Posterior vena cava (tissue), 2 donors: ENCODE measurements around the gene RICTOR. TPM values are rescaled to one million over a fixed set of nuclear protein-coding genes. Genes with fewer than 3 reads are reported as not detected.
"Not testable (repeated sequence)": the region's sequence is repeated elsewhere in the genome, so short reads cannot be mapped to it uniquely, and the experiment has no call there.

Experiments used
- DNase-seq: peaks from one replicate; pipeline ENCODE4 v3.0.0-alpha.2; 2020; ENCODE audit warnings: low spot score
- intact Hi-C, 2 donors: fragments of 100-400 bp; cut with DNase I; formaldehyde crosslinking; loops; one replicate each; pipeline versions ENCODE4 v1.14.1 to v1.14.2; 2022 to 2023
- total RNA-seq, 2 donors: library from RNA; stranded (reverse); fragmentation: NEBNext Ultra II Directional; extraction: Animal tissue kit (Norgen Biotek cat#: 25700); gene quantifications; one replicate each; pipeline ENCODE4 v1.2.1, GENCODE V29; 2021
- donor health status: DM: yes; HTN: yes; CAD: no.
- donor health status: DM: yes; HTN: yes; CAD: no.

The RICTOR gene
- total RNA-seq, 2 donors from 2014 or later = 37.0 to 50.1 TPM

DNA sequence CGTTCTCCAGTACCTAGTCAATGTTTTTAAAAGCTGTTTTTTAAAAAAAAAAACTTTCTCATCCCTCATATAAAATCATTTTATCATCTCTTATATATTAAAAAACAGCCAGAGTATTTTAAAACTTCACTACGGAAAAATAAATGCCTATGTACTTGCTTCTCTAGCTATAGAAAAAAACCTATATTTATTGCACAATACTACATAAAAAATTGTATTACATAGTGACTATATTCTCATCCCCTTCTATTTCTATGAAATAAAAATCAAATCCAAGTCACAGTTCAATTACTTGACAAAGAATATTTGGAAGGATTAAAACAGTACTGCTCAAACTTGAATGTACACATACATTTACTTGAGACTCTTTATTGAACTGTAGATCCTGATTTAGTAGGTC lies 56.7 kb downstream of the RICTOR start:
- no peak for DNase-seq
- intact Hi-C loops = loop anchor here (5.0 to 10.0 kb wide), 2 partner anchors 55 to 57 kb away; partner anchors contain the start of gene RICTOR (in 2 of the 2)

DNA sequence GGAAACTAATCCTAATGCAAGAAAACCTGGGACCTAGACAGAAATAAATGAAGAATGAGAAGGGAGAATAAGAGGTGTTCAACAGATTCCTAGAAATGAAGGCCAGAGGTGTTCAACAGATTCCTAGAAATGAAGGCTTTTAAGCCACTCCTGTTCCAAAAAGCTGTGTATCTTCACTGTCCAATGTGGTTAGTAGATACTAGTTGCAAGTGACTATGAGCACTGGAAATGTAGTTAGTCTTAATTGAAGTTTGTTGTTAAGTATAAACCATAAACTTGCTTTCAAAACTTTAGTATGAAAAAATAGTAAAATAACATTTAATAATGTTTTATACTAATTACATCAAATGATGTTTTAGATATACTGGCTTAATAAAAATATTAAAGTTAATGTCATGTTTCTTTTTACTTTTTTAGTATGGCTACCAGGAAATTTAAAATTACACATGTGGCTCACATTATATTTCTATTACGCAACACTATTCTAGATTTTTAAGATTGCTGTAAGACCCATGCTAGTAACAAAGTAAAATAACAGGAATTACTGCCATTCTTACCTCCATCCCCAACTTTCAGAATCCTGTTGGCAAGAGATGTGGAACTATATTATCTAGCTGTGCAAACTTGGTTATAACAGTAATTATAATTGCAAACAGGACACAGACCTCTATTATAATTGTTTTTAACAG lies 57.5 kb downstream of the RICTOR start:
- intact Hi-C loops = loop anchor here (5.0 to 10.0 kb wide), 2 partner anchors 56 to 58 kb away; partner anchors contain the start of gene RICTOR (in 2 of the 2)
- DNase-seq = no peak

DNA sequence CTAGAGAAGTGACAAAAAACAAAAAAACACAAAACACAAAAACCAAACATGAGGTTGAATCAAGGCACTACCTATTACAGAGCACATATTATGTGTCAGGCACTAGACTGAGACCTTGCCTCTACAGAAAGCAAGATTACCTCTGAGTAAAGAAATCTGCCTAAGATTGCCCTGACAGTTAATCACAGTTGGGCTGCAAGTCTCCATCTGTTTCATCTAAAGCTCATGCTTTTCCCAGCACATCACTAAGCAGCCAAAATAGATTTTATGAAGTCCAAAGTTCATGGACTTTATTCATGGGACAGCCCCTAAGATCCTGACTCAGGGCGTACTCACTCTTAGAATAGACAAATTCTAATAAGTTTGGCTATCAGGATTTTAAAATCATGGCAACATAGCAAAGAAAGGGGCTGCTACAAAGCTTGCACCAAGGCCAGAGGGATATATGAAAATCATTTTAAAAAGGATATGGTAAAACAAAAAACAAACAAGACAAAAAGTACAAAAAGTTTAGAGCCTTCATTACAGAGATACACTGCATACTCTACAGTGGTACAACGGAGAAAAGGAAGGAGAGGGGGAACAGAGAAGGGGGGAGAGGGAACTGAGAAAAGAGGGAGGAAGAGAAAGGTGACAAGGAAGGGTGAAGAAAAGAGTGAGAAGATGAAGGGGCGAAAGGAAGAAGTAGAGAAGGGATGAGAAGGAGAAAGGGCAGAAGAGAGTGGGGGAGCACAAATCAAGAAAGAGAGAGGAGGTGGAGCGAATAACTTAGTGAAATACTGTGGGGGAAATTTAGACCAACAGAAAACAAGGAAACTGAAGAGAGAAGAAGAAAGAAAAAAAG lies 58.2 kb downstream of the RICTOR start:
- intact Hi-C loops = loop anchor here (5.0 to 10.0 kb wide), 2 partner anchors 56 to 59 kb away; partner anchors contain the start of gene RICTOR (in 2 of the 2)

DNA sequence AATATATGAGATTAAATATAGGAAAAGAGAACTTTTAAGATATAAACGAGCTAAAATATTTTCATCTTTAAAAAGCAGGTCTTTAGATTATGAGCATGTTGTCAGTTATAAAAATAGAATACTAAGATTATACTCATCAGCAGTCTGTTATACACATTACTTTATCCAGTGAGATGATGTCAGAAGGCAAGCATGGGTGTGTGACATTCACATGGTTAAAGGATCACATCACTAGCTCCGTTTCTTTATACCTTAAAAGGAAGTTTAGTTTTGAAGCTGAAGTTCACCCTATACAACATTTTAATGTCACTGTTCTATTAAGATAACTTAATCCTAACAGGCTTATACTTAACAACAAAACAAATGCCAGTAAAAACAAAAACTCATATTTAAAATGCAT lies 59.6 kb downstream of the RICTOR start:
- no peak for DNase-seq
- intact Hi-C loops = loop anchor here in 1 of 2 donors (10.0 kb wide), 1 partner anchor 60 kb away; the partner anchor contains the start of gene RICTOR

More for the DNA sequence above, 58.2 kb downstream of the RICTOR start:
- no peak for DNase-seq

DNA sequence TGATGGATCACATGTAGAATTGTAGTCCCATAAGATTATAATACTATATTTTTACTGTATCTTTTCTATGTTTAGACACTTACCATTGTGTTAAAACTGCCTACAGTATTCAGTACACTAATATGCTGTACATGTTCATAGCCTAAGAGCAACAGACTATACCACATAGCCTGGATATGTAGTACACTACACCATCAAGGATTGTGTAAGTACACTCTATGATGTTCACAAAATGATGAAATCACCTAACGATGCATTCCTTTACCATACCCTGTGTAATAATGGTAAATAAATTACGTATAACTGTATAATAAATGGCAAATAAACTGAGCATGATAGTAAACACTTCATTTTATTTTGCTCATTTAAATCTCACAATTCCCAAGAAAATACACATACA lies 60.3 kb downstream of the RICTOR start:
- intact Hi-C loops = loop anchor here in 1 of 2 donors (10.0 kb wide), 1 partner anchor 61 kb away; the partner anchor contains the start of gene RICTOR

DNA sequence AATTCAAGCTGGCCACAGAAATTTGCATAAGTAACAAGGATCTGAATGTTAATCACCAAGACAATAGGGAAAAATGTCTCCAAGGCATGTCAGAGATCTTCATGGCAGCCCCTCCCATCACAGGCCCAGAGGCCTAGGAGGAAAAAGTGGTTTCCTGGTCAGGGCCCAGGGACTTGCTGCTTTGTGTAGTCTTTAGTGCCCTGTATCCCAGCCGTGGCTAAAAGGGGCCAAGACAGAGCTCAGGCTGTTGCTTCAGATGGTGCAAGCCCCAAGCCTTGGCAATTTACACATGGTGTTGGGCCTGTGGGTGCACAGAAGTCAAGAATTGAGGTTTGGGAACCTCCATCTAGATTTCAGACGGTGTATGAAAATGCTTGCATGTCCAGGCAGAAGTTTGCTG lies 63.2 kb downstream of the RICTOR start:
- not testable (repeated sequence) for DNase-seq
- intact Hi-C loops = loop anchor here in 1 of 2 donors (10.0 kb wide), 1 partner anchor 64 kb away; the partner anchor contains the start of gene RICTOR

More for the DNA sequence above, 60.3 kb downstream of the RICTOR start:
- no peak for DNase-seq

DNA sequence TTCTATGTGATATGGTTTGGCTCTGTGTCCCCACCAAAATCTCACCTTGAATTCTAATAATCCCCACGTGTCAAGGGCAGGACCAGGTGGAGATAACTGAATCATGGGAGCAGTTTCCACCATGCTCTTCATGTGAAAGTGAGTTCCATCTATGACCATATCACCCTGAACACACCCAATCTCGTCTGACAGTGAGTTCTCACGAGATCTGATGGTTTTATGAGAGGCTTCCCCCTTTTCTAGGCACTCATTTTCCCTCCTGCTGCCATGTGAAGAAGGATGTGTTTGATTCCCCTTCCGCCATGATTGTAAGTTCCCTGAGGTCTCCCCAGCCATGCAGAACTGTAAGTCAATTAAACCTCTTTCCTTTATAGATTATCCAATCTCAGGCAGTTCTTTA lies 64.2 kb downstream of the RICTOR start:
- intact Hi-C loops = loop anchor here in 1 of 2 donors (10.0 kb wide), 1 partner anchor 65 kb away; the partner anchor contains the start of gene RICTOR
- no peak for DNase-seq

DNA sequence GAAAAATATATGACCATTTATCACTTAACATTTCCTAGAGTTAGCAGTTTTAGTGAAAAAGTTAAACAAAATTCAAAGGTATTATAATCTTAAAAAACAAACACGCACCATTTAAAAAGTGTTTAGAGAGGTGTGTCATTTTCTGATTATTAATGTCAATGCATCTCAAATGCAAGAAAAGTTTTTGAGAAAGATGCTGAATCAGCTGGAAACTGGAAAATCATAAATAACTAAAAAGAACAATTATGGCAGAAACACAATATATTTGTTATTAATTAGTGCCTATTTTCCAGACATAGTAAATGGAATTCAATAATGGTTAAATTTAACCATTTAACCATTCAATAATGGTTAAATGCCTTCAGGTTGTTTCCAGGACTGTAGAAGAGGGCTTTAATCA lies 64.9 kb downstream of the RICTOR start:
- DNase-seq = no peak
- intact Hi-C loops = no loop called here

DNA sequence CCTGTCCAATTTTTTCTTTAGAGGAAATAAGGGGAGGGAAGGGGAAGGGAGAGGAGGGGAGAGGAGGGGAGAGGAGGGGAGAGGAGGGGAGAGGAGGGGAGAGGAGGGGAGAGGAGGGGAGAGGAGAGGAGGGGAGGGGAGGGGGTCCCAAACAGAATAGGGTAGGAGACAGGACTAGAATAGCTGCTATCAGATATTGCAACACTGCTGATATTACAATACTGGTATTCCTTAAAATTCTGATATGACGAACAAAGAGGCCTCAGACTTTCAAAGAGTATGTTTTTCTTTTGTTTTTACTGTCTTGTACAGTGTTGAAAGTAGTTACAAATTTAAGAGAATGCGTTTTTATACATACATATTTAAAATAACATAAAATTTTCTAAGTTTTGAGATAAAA lies 67.5 kb downstream of the RICTOR start:
- DNase-seq = no peak
- intact Hi-C loops = no loop called here

DNA sequence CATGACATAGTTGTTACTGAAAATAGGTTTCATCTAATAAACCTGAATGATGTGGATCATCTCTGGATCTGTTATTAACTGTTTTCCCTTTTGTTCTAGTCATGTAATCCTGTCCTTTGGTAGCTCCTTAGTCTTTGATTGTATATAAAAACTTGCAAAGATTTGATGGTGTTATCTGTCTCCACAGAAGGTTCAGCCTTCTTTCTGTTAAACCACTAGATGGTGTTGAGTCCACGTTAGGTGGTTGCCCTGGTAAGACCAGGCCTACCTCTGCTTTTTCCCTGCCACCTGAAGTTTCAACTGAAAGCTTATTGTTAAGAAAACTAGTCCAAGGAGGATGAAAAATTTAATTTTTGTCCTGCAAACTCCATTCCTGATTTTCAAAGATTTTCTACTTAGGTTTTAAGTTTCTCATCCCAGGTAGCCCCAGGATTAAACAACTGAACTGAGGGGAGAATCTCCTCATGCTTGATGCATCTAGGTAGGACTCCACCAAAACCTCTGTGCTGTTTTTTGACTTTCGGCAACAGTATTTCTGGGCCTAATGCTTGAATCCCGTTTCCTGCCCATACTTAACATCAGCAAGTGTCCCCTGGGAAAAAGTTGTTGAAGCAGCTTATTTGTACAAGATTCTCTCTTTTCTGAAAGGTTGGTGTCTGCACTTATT lies 68.5 kb downstream of the RICTOR start:
- DNase-seq = no peak
- intact Hi-C loops = no loop called here

DNA sequence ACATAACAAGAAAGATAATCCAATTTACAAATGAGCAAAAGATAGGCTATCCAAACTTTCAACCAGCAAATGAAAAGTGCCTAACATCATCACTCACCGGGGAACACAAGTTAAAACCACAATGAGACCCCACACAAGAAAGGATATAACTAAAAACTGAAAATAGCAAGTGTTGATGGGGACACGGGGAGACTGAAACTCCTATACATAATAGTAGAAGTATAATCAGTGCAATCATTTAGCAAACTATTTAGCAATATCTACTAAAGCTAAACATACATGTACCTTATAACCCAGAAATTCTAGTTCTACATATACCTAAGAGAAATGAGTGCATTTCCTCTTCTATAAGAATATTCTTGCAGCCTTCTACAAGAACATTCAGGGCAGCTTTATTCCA lies 72.5 kb downstream of the RICTOR start:
- DNase-seq = no peak
- intact Hi-C loops = loop anchor here in 1 of 2 donors (5.0 kb wide), 1 partner anchor 81 kb away; no protein-coding TSS in a partner anchor

DNA sequence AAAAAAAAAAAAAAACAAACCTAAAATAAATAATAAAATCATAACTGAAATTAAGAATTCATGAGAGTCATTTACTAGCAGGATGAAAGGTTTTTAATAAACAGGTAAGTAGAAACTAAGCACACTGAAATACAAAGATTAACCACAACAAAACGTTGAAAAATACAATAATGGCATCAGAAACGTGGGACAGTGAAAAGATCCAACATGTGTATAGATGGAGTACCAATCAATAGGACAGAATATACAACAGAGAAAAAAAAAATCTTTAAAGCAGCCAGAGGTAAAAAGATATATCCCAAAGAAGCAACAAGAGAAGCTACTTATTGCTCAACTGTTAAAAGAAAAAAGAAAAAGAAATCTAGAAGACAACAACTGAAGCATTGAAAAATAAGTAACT lies 75.2 kb downstream of the RICTOR start:
- no peak for DNase-seq
- intact Hi-C loops = no loop called here

DNA sequence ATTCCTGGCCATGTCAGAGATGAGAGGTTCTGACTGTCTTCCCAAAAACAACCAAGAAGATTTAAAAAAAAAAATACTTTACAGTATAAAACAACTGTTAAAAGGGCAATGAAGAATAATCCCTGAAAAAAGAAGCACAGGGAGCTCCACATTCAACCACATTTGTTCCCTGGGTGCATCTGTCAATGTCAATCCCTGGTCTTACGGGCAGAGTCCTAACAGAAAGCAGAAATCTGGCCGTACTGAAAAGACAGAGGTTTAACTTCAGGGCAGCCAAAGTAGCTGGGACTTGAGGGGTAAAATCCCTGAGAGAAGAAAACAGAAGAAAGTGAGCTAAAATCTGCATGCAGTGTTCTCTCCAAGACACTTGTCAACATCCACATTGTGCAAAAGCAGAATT lies 76.6 kb downstream of the RICTOR start:
- intact Hi-C loops = no loop called here
- DNase-seq = no peak

DNA sequence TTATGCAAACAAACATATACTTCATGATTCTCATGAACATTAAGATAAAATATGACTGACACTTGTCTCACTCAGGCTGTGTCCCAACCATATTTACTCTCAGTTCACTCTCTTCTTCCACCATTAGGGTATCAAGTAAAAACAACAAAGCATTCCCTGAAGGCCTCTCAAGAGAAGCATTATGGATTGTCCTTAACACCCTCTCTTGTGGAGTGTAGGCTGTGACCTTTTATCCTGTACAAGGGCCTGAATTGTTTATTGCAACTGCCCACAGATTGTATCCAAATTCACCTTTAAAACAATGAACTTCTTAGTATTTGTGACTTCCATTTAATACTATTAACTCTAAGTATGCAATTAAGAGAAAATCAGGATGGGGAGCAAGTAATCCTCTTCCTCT lies 78.1 kb downstream of the RICTOR start:
- intact Hi-C loops = no loop called here
- no peak for DNase-seq

DNA sequence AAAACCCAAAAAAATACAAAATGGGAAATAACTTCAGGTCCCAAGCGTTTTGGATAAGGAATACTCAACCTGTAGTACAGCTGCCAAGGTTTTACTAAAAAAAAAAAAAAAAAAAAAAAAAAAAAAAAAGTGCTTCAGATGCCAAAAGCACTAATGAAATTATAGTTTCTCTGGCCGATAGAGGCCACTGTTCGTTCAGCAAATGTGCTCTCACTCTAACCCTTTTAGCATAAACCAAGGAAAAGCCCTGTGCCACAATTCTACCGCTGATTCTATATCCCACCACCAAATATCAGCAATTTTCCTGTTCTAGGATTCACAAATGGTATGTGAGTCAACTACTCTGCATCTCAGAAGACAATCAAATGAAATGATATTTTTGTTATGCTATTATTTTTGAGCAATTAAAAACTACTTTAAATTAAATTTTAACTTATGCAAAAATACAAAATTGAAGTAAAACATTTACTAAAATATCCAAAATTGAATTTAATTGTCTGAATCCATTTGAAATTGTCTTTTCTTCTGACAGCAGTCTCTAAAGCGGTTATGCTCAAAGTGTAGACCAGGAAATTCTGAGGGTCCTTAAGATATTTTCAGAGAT lies 79.8 kb downstream of the RICTOR start:
- DNase-seq = no peak
- intact Hi-C loops = no loop called here

DNA sequence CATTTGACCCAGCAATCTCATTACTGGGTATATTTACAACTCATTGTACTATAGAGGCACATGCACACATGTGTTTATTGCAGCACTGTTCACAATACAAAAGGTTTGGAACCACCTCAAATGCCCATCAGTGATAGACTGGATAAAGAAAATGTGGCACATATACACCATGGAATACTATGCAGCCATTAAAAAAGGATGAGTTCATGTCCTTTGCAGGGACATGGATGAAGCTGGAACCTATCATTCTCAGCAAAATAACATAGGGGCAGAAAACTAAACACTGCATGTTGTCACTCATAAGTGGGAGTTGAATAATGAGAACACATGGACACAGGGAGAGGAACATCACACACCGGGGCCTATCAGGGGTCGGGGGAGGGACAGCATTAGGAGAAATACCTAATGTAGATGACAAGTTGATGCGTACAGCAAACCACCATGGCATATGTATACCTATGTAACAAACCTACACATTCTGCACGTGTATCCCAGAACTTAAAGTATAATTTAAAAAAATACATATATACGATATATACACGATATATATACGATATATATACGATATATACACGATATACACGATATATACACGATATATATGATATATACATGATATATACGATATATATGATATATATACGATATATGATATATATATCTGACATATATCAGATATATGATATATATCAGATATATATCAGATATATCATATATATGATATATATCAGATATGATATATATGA lies 84.1 kb downstream of the RICTOR start:
- intact Hi-C loops, DNase-seq: not testable (repeated sequence)

DNA sequence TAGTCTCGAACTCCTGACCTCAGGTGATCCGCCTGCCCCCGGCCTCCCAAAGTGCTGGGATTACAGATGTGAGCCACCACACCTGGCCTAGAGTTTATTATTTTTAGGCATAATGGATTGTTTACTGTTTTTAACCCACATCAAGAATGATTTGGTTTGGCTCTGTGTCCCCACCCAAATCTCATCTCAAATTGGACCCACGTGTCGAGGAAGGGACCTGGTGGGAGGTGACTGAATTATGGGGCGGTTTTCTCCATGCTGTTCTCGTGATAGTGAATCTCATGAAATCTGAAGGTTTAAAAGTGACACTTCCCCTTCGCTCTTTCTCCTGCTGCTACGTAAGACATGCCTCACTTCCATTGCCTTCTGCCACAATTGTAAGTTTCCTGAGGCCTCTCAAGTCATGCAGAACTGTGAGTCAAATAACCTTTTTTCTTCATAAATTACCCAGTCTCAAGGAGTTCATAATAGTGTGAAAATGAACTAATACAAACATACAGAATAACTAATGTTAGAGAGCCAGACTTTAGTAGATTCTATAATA lies 88.2 kb downstream of the RICTOR start:
- intact Hi-C loops = no loop called here

DNA sequence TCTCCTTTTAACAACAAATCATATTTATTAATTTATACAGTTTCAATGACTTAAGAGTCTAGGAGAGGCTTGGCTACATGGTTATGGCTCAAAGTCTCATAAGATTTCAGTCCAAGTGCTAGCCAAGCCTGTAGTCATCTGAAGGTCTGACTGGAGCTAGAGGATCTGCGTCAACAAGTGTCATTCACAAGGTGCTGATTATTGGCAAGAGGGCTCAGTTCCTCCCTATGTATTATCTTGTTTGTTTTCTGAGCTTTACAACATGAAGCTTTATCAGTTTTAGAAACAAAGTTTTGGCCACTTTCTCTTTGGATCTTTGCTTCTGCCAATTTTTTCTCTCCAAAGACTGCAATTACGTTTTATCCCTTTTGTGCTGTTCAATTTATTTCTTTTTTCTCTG lies 94.7 kb downstream of the RICTOR start:
- DNase-seq = no peak
- intact Hi-C loops = no loop called here

More for the DNA sequence above, 88.2 kb downstream of the RICTOR start:
- DNase-seq = no peak
